Measurements from ENCODE around the gene CDKL1.

The CDKL1 gene

DNA sequence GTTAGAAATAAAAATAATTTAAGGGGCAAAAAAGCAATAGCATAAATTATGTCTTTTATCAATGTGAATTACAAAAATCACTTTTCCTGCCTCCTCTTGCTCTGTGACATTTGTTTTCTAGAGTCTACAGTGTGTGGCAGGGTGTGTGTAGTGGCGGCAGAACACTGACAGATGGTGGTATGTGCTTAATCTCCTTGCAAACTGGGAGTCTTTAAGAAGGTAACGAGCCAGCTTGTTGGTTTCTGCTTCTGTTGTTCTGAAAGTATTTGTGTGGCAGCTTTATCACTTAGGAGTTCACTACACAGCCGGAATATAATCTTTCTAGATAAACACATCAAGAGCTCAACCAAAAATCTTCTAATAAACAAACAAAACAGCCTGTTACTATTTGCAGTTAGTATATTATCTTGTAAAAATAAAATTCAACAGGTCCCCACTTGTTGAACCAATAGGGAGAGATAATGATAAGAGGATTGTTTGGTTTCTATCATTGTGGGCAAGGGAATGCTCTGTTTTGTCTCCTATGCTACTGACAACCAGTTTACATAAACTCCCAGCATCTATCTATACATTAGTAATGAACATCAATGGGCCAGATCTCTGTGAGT is 13.0 kb downstream of the CDKL1 start (continued):
- no peak for TF ChIP-seq ZNF138 (tag by site-specific recombination; IDR thresholded peaks at IDR 0.05; ENCODE audit: borderline replicate concordance)

DNA sequence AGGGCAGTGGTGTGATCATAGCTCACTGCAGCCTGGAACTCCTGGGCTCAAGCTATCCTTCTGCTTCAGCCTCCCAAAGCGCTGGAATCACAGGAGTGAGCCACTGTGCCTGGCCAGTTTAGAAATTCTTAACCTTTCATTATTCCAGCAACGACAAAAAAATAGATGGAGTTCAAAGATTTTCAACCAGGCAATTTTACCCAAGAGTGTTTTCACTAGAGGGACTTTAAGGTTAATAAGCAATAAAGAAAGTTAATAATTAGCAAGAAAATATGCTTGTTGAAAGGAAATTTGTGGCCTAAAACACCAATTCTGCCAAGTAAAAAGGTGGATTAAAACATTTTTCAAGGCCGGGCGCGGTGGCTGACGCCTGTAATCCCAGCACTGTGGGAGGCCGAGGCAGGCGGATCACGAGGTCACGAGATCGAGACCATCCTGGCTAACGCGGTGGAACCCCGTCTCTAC is 14.8 kb downstream of the CDKL1 start:
- Histone ChIP-seq H3K36me3 (ENCODE audit: control insufficient read depth in 2 of 2, insufficient read depth in 1 of 2, low read length in 2 of 2) (peaks cover 0 to 11% of the 10 kb centered on the region in 2 experiments; a peak in 1 of 3 replicates), H3K4me3 (ENCODE audit: low read depth, low read length) (no peak overlapping the region), H3K27ac (ENCODE audit: extremely low read depth, low read depth, low read length) (no peak overlapping the region), H3K4me1 (ENCODE audit: control insufficient read depth, insufficient read depth, low read length) (peaks cover 11% of the 10 kb centered on the region; the same call in 1 of the 2 replicates), H3K9me3 (ENCODE audit: control insufficient read depth, insufficient read depth, low read depth, low read length) (no peaks in the 10 kb centered on the region)
- CTCF ChIA-PET, result interaction anchor here (1.3 kb wide), 1 partner anchor 60 kb away, joined by 6 read pairs; no protein-coding TSS in a partner anchor
- TF ChIP-seq IKZF3 (tag by site-specific recombination; IDR thresholded peaks at IDR 0.05) (no peak), BCL11A (tag by site-specific recombination; IDR thresholded peaks at IDR 0.05; ENCODE audit: low read depth) (no peak), ZNF292 (tag by site-specific recombination; IDR thresholded peaks at IDR 0.05; ENCODE audit: borderline replicate concordance, low read depth) (no peak), KLF8 (tag by site-specific recombination; IDR thresholded peaks at IDR 0.05) (no peak), ZNF677 (tag by site-specific recombination; IDR thresholded peaks at IDR 0.05) (no peak), ZNF664 (tag by site-specific recombination; IDR thresholded peaks at IDR 0.05) (no peak), ZNF747 (tag by site-specific recombination; IDR thresholded peaks at IDR 0.05) (no peak), ZNF529 (tag by site-specific recombination; IDR thresholded peaks at IDR 0.05; ENCODE audit: insufficient replicate concordance) (no peak), ZIC2 (tag by site-specific recombination; IDR thresholded peaks at IDR 0.05) (no peak), ZNF202 (tag by site-specific recombination; IDR thresholded peaks at IDR 0.05; ENCODE audit: borderline replicate concordance) (no peak), ZNF133 (tag by site-specific recombination; IDR thresholded peaks at IDR 0.05) (no peak), ZNF560 (tag by site-specific recombination; IDR thresholded peaks at IDR 0.05; ENCODE audit: borderline replicate concordance) (no peak), ZNF776 (tag by site-specific recombination; IDR thresholded peaks at IDR 0.05; ENCODE audit: borderline replicate concordance) (no peak), ZNF184 (tag by site-specific recombination; IDR thresholded peaks at IDR 0.05) (no peak), ZNF140 (tag by site-specific recombination; IDR thresholded peaks at IDR 0.05) (no peak), MEIS1 (CRISPR knock-in tag; IDR thresholded peaks at IDR 0.05; ENCODE audit: borderline replicate concordance) (no peak), ZNF624 (tag by site-specific recombination; IDR thresholded peaks at IDR 0.05) (no peak)
- TF ChIP-seq, protein P1, sequence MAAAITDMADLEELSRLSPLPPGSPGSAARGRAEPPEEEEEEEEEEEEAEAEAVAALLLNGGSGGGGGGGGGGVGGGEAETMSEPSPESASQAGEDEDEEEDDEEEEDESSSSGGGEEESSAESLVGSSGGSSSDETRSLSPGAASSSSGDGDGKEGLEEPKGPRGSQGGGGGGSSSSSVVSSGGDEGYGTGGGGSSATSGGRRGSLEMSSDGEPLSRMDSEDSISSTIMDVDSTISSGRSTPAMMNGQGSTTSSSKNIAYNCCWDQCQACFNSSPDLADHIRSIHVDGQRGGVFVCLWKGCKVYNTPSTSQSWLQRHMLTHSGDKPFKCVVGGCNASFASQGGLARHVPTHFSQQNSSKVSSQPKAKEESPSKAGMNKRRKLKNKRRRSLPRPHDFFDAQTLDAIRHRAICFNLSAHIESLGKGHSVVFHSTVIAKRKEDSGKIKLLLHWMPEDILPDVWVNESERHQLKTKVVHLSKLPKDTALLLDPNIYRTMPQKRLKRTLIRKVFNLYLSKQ (tag by site-specific recombination; IDR thresholded peaks at IDR 0.05; ENCODE audit: borderline replicate concordance), result no peak
- TF ChIP-seq, protein P2, sequence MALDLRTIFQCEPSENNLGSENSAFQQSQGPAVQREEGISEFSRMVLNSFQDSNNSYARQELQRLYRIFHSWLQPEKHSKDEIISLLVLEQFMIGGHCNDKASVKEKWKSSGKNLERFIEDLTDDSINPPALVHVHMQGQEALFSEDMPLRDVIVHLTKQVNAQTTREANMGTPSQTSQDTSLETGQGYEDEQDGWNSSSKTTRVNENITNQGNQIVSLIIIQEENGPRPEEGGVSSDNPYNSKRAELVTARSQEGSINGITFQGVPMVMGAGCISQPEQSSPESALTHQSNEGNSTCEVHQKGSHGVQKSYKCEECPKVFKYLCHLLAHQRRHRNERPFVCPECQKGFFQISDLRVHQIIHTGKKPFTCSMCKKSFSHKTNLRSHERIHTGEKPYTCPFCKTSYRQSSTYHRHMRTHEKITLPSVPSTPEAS (tag by site-specific recombination; IDR thresholded peaks at IDR 0.05), result no peak
- POLR2A ChIA-PET, result no interaction called here

DNA sequence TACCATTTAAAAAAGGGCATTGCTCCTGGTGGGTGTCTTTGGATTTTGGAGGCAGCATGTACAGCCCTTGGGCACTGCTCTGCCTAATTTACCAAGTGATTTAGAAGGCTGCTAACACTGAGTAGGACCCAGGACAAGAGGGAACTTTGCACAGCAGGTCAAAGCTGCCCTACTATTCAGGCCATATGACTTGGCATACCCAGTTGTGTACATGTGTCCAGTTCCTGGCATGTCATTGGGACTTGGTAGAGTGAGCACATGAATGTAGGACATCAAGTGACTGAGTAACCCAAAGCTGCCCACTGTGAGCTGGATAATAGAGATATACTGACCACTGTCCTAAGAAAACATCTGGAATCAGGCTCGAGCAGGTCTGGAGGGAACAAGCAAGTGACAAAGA is 15.7 kb downstream of the CDKL1 start:
- peaks cover 11% of the 10 kb centered on the region; the same call in 1 of the 2 replicates for H3K4me1 ChIP-seq (ENCODE audit: control insufficient read depth, insufficient read depth, low read length)
- CTCF ChIA-PET, result interaction anchor here (1.3 kb wide), 1 partner anchor 60 kb away, joined by 6 read pairs; no protein-coding TSS in a partner anchor
- no peak overlapping the region for H3K27ac ChIP-seq (ENCODE audit: extremely low read depth, low read depth, low read length)

More for the DNA sequence above, 15.7 kb downstream of the CDKL1 start:
- no peaks in the 10 kb centered on the region for H3K9me3 ChIP-seq (ENCODE audit: control insufficient read depth, insufficient read depth, low read depth, low read length)
- peaks cover 0 to 11% of the 10 kb centered on the region in 2 experiments; a peak in 1 of 3 replicates for H3K36me3 ChIP-seq (ENCODE audit: control insufficient read depth in 2 of 2, insufficient read depth in 1 of 2, low read length in 2 of 2)
- TF ChIP-seq ZNF350 (tag by site-specific recombination; IDR thresholded peaks at IDR 0.05) (no peak), ZNF404 (tag by site-specific recombination; IDR thresholded peaks at IDR 0.05) (no peak), ZNF133 (tag by site-specific recombination; IDR thresholded peaks at IDR 0.05) (no peak), GLI4 (tag by site-specific recombination; IDR thresholded peaks at IDR 0.05) (no peak), ZBTB21 (tag by site-specific recombination; IDR thresholded peaks at IDR 0.05) (no peak)
- TF ChIP-seq, protein P3, sequence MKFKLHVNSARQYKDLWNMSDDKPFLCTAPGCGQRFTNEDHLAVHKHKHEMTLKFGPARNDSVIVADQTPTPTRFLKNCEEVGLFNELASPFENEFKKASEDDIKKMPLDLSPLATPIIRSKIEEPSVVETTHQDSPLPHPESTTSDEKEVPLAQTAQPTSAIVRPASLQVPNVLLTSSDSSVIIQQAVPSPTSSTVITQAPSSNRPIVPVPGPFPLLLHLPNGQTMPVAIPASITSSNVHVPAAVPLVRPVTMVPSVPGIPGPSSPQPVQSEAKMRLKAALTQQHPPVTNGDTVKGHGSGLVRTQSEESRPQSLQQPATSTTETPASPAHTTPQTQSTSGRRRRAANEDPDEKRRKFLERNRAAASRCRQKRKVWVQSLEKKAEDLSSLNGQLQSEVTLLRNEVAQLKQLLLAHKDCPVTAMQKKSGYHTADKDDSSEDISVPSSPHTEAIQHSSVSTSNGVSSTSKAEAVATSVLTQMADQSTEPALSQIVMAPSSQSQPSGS (tag by site-specific recombination; IDR thresholded peaks at IDR 0.05; ENCODE audit: low read depth), result no peak
- TF ChIP-seq, protein P4, sequence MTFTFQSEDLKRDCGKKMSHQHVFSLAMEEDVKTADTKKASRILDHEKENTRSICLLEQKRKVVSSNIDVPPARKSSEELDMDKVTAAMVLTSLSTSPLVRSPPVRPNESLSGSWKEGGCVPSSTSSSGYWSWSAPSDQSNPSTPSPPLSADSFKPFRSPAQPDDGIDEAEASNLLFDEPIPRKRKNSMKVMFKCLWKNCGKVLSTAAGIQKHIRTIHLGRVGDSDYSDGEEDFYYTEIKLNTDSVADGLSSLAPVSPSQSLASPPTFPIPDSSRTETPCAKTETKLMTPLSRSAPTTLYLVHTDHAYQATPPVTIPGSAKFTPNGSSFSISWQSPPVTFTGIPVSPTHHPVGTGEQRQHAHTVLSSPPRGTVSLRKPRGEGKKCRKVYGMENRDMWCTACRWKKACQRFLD (tag by site-specific recombination; IDR thresholded peaks at IDR 0.05), result no peak
- POLR2A ChIA-PET, result no interaction called here
- H3K4me3 ChIP-seq (ENCODE audit: low read depth, low read length), result no peak overlapping the region

Measured in HEK293 (cell line).